Lung microvascular endothelial cell (primary cell): ENCODE data around the gene TOP3B. TPM values are rescaled to one million over a fixed set of nuclear protein-coding genes. Genes with fewer than 3 reads are reported as not detected.
A peak's percentile ranks its signal among the peaks of the same experiment; 100 is the strongest.

Experiments
- DNase-seq, 2 donors: peaks; one replicate each; pipeline versions ENCODE4 v3.0.0 to v3.0.0-alpha.2; 2010; ENCODE audit warnings: low read depth in 2 of 2
- total RNA-seq: library from RNA; depleted of rRNA; stranded (reverse); fragments of >200 nt; gene quantifications from 2 replicates; pipeline ENCODE4 v1.2.1, GENCODE V29; 2014

The TOP3B gene
- total RNA-seq, 1 donor from 2014 or later = 17.3 TPM

GRCh38 chr22:21963790-21964211 is 18.8 kb downstream of the TOP3B start:
- no peak for DNase-seq

DNA sequence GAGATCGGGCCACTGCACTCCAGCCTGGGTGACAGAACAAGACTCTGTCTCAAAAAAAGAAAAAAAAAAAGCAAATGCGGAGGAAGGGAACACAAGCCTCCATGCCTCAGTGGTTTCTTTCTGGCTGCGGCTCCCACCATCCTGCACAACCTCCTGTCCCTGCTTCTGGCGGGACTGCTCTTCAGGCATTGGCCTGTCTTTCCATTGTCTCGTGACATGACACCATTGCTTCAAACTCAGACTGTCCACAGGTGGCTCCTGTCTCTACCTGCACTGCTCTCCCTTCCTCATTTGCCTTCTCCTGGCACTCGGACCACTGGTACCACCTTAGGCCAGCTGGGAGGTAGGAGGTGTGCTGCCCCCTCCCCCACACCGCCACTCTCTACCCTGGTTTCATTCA is 19.3 kb downstream of the TOP3B start:
- no peak for DNase-seq

DNA sequence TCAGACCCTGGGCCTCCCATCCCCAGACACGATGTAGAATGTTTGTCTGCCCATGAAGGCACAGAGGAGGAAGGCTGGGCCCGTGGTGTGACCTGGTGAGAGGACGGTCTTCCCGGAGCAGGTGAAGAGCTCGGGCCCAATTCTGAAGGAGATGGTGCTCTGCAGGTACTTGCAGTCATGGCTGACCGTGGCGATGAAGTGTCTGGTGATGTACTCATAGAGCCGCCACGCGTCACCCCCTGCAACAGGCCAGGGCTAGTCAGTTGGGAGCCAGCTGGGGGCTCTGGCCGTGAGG is 20.0 kb downstream of the TOP3B start:
- no peak for DNase-seq

DNA sequence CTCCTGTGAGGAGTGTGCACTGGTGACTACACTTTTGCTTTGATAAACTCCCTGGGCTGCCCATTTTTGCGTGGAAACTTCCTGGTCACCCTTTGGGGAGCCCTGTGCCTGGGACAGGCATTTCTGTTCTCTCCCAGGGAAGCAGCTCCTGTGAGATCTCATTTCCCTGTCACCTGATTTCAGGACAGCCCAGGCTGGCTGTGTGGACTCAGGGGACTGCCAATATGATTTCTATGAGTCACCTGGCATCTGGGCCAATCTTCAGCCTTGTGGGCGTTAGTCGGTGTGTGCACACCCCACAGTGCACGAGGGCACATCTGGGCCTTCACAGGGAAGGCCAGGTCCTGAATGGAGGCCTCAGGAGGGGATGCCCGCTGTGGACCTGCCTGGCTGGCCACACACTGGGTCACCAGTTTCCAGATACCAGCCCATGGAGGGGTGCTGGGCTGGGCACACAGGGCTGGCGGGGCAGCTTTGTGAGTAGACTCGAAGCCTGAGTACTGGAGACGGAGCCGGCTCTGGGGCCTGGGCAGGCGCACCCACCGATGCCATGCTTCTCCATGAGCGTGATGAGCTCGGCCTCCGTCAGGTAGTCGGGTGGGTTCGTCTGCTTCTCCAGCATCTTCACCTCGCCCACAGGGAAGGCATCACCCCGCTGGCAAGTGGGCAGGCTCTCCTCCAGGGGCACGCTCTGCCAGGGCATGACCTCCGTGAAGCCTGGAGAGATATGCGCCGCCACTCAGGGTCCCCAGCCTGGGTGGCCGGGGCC is 20.5 kb downstream of the TOP3B start:
- DNase-seq = peak in 1 of 2 donors; percentile 37

DNA sequence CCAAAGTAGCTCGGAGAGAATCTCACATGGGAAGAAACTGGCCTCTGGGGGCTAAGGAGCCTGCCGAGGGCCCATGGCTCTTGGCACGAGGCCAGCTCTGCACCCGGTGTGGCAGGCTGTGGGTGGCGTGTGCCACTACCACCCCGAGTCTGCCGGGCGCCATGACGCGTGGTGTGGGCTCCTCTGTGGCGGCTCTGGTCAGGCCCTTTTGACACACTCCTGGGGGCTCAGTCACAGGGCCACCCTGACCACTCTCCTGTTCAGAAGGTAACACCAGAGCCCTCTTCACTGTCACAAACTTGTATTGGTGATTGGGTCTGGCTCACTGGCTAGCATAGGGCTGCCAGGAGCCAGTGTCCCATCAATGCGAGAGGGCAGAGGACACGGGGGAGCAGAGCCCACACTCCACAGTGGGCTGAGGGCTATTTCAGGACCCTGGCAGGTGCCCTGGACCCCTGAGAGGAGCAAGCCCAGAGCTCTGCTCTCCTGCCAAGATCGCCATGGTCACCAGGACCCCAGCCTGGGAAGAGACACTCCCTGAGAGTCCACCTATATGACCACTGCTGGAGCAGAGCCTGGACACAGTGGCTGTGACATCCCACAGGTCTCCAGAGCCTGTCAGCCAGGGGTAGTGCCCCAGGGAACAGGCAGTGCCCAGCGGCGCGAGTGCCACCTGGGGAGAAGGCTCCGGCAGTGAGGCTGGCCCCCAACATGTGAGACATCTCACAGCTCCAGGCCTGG is 21.3 kb downstream of the TOP3B start:
- no peak for DNase-seq

- DNase-seq = no peak
Measured at GRCh38 chr22:21960200-21961126, 22.1 kb downstream of the TOP3B start.

GRCh38 chr22:21959274-21960074 is 23.1 kb downstream of the TOP3B start:
- no peak for DNase-seq

GRCh38 chr22:21958360-21959273 is 24.0 kb downstream of the TOP3B start:
- DNase-seq = no peak

- DNase-seq = peak; percentile 78 to 84
Measured at GRCh38 chr22:21952586-21953571, 29.7 kb downstream of the TOP3B start, which contains the start of gene PPM1F. Gene PPM1F (minus strand): TSS chr22:21952848. CDS start chr22:21946048, 6,800 bp downstream.

DNA sequence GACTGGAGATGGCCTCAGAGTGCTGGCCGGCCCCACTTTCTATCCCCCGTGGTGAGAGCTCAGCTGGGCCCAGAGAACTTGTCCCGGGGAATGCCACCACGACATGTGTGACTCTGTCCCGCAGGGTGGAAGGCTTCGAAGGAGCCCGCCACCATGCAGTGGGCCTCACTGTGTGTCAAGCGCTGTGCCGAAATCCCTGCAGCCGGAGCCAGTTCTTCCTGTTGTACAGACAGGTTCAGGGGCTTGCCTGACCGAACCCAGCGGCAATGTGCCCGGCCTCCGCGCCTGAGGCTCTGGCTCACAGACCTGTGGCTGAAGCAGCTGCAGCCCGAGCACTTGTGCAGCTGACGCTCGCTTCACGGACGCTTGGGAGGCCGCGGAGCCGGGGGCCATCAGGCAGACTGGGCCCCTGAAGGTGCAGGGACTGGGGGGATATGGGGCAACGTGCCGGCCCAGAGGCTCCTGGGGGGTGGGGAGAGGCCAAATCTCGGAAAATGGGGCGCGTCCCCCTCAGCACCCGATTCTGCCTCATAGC is 30.6 kb downstream of the TOP3B start:
- DNase-seq = peak; percentile 65 to 66

GRCh38 chr22:21951062-21951461 is 31.5 kb downstream of the TOP3B start:
- no peak for DNase-seq

- DNase-seq = no peak
Measured at GRCh38 chr22:21949948-21950347, 32.6 kb downstream of the TOP3B start.

- no peak for DNase-seq
Measured at GRCh38 chr22:21949569-21949918, 33.0 kb downstream of the TOP3B start.

DNA sequence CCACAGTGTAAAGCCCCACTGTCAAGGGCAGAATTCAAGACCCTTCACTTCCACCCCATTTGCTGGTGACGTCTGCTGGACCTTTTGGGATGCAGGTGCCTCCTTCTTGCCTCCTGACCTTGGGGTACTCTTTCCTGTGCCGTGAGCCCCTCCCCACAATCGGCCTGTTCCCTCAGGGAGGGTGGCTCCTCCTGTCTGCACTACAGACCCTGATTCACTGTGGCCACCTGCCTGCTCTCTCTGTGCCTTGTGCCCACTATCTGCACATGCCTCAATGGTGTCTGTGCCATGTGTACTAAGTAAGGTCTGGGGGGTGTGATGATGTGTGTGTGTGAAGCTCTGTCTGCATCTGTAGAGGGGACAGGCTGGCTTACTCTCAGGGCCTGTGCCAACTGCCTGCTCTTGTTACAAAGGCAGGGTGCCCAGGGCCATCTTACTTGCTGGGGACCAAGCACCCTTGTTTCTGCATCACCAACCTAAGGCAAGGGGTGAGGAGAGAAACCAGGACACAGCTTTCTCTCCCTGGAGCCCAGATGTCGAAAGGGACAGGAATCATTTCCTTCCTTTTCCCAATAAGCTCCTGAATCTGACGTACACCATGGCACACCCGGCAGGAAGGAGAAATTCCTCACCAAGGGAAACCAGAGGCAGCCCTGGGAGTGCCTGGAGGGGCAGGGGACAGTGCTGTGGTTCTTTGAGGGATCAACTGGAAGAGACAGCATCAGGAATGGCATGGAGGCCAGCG is 33.6 kb downstream of the TOP3B start:
- DNase-seq = peak; percentile 39 to 59

DNA sequence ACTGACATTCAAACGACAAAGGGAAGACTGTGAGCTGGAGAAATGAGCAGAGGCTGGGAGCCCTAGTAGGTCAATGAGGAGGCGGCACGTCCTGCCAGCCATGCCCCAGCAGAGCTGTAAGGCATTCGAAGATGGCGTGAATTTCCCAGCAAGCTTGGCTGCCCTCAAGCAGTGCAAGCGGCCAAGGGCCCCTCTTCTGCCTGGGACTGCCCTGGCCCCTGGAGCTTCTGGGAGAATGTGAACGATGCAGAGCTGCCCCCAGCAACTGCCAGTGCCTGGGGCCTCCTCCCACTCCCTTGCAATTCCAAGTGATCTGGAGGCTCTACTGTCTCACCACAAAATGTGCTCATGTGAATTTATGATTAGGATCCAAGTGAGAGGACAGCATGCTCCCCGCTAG is 34.2 kb downstream of the TOP3B start:
- DNase-seq = no peak

DNA sequence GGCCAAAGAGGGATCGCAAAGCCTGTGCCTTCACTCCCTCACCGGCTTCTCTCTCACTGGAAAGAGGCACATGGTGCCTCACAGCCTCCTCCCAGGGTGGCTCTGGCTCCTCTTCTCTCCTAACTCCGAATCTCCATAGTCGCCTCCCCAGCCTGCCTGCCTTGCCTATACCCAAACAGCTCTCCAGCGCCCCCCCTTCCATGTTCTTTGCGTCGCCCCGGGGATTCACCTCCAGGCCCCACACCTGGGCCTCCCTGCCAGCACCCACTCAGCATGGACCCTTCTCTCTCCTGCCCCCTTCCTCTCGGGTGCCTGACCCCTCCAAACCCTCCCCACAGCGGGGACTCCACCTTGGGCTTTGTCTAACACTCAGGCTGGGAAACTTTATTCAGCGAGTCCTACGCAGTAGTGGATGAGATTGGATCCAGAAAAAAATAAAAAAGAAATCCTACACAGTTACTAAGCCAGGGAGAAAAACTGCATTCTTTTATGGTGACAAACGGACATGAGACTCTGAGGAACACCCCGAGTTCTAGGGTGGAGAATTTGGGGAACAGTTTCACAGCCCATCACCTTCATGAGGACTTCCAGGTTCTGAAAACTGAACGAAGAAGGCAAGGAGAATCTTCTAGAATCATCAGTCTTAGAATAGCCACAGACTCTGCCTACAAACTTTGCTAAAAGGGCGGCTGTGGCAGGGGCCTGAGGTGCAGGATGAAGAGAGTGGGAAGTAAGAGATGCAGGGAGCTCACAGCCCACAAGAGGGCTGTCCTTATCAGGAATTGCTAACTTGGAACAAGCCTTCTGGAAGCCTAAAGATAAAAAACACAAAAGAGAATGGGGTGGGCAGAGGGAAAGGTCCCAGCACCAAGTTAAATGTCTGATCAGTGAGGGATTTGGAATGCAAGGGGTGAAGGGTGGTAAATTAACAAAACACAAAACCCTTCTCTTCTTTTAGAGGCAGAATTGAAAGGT is 35.3 kb downstream of the TOP3B start:
- peak; percentile 52 to 65 for DNase-seq
